Measurements from ENCODE around the gene PRRC1.
"Not testable (repeated sequence)": the region's sequence is repeated elsewhere in the genome, so short reads cannot be mapped to it uniquely, and the experiment has no call there.

Gene PRRC1

DNA sequence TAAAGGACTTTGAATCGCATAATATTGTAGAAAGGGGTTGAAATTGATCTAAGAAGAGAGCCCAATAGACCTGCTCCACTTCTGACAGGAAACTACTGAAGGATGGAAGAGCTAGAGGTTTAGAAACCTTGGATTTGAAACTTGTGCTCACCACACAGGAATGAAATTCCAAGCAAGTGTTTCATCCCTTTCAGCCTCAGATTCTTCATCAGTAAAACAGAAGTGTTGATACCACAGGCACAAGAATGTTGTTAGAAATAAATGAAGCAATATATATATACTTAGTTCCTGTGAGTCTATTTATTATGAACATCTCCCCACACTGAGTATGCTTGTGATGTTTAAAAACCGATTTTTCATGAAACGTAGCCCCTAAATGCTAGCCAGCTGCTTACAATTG lies 43.8 kb downstream of the PRRC1 start:
- TF ChIP-seq POLR2A (IDR thresholded peaks at IDR 0.05; ENCODE audit: low read depth, low read length), result no peak
- DNase-seq (ENCODE audit: insufficient read length, low spot score) (no peak), FAIRE-seq (no peak)

GRCh38 chr5:127562252-127562651 lies 44.8 kb downstream of the PRRC1 start:
- FAIRE-seq (peak; percentile 6), DNase-seq (ENCODE audit: insufficient read length, low spot score) (no peak)
- TF ChIP-seq POLR2A (IDR thresholded peaks at IDR 0.05; ENCODE audit: low read depth, low read length), result no peak

GRCh38 chr5:127563136-127563535 lies 45.7 kb downstream of the PRRC1 start:
- DNase-seq (ENCODE audit: insufficient read length, low spot score) (no peak), FAIRE-seq (no peak)
- TF ChIP-seq POLR2A (IDR thresholded peaks at IDR 0.05; ENCODE audit: low read depth, low read length), result no peak

DNA sequence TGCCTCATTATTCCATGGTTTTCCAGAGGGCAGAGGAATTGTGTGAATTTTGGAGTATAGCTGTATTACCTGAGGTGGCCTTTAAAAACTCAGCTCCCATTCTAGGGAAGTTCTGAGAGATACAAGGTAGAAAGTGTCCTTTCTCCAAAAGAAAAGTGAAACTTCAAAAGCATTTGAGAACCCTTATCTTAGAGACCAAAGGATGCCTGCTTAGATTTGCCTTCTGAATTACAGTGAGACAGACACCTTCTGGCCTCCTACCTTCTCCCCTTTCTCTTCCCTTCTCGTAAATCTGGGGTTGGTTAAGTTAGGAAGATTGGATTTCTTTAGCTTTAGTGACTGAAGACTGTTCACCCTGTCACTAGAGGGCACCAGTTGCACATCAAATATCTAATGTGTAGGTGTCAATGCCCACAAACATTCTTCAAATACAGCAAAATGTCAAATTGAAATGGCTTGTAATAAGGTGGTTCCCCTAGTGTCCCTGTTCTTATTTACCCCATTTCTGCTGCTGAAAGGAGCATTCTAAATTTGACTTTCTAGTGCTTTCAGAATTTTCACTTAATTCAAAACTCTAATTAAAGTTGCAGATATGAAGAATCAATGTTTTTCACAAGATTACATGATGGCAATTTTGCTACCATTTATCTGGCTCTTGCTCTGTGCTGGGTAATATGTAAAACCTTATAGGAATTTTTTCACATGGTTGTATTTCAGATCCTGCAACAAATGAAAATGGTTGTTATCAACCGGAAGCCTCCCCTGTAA lies 46.7 kb downstream of the PRRC1 start:
- FAIRE-seq (peak; percentile 58), DNase-seq (ENCODE audit: insufficient read length, low spot score) (no peak)
- TF ChIP-seq POLR2A (IDR thresholded peaks at IDR 0.05; ENCODE audit: low read depth, low read length), result no peak

DNA sequence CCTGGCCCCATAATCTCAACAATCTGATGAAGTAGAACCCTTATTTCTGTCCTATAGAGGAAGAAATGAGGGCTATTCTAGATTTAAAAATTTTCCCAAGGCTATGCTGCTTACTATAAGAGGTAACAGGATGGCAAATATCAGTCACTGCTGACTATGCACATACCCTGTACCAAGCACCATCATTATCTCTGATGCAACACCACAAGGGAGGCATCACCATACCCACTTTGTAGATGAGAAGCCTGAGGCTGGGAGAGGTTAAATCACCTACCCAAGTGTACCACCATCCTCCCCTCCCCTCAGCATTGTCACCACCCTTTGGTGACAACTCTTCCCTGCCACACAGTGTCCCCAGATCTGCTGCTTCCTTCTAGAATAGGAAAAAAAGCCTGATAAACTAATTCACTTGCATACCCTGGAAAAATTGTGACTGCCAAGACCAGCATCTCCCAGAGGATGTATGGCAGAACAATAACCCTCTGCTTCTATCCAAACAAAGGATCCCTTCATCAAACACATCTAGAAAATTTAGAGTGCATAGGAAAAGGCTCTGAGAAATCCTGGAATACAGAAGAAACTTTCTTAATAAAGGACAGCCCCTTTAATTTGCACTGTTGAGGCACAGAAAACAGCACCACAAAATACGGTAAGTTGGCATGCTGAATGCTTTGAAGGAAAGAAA lies 48.3 kb downstream of the PRRC1 start:
- TF ChIP-seq POLR2A (IDR thresholded peaks at IDR 0.05; ENCODE audit: low read depth, low read length), result no peak
- FAIRE-seq (no peak), DNase-seq (ENCODE audit: insufficient read length, low spot score) (no peak)

- FAIRE-seq (no peak), DNase-seq (ENCODE audit: insufficient read length, low spot score) (no peak)
- TF ChIP-seq POLR2A (IDR thresholded peaks at IDR 0.05; ENCODE audit: low read depth, low read length), result no peak
Measured at GRCh38 chr5:127567026-127567768, 49.8 kb downstream of the PRRC1 start.

DNA sequence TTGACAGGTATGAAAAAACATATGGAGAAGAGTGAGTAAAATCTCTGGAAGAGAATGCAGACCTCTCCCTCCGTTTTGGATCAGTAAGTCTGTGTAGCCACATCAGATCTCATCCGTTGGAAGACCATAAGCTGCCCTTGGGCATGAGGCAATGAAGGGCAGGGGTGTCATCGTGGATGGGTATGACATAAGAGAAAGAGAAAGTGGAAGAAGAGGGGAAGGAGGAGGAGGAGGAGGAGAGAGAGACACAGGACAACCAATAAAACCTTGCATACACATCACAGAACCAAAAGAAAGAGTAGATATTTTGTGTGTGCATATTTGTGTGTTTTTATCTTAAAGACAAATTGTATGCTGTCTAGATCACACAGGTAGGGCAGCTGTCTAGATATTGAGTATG lies 50.7 kb downstream of the PRRC1 start:
- no peak for FAIRE-seq

DNA sequence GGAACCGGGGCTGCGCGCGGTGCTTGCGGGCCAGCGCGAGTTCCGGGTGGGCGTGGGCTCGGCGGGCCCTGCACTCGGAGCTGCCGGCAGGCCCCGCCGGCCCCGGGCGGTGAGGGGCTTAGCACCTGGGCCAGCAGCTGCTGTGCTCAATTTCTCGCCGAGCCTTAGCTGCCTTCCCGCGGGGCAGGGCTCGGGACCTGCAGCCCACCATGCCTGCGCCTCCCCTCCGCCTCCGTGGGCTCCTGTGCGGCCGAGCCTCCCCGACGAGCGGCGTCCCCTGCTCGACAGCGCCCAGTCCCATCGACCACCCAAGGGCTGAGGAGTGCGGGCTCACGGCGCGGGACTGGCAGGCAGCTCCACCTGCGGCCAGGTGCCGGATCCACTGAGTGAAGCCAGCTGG lies 52.0 kb downstream of the PRRC1 start:
- FAIRE-seq; DNase-seq (ENCODE audit: insufficient read length, low spot score): not testable (repeated sequence)

More for the DNA sequence above, 50.7 kb downstream of the PRRC1 start:
- DNase-seq (ENCODE audit: insufficient read length, low spot score), result no peak
- no peak for TF ChIP-seq POLR2A (IDR thresholded peaks at IDR 0.05; ENCODE audit: low read depth, low read length)

DNA sequence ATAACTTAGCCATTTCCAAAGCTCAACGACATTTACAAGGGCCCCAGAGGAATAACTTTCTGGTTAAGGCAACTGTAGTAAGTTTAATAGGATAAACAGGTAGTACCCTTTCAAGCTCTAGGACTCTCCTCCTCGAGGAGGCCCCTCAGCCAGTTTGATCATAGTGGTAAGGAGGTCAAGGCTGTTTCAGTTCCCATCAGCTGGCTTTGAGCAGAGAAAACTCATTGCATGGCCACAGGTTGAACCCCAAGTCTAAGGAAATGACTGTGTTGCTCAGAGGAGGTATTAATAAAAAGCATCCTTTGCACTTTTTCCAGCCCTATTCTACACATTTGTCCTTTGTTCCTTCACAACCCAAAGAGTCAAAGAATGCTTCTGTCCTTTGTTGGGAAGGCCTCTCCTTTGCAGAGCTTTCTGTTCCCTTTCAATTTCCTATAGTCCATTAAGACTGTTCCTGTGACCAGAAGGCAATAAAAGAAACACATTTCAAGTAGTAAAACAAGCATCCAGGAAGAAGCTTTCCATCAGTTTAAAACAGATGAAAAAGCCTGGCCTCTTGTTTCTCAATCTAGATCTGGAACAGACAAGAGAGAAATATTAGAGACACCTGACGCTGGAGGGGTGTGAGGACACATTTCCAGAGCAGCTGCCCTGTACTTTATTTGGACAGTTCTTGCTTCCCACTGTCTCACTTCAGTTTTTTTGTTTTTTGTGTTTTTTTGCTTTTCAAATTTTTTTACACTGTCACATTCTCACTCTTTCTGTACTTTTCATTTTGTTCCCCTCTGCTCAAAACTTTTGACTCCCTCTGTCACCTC lies 54.1 kb downstream of the PRRC1 start:
- TF ChIP-seq POLR2A (IDR thresholded peaks at IDR 0.05; ENCODE audit: low read depth, low read length), result no peak
- DNase-seq (ENCODE audit: insufficient read length, low spot score), result no peak
- no peak for FAIRE-seq

DNA sequence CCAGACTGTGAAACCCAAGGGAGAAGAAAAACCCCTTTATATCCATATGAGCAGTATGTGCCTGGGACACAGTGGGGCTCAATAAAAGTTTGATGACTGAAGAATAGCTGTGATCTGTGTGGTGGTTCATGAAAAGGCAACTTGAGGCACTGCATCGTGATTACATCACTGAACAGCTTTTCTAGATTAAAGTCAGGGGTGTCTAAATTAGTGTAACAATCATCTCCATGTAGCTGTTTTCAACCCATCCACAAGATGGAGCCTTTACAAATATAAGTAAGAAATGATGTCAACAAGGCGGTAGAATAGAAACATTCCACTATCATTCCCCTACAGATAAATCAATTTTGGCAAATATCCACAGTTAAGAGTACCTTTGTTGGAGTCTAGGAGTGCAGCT lies 55.5 kb downstream of the PRRC1 start:
- FAIRE-seq (no peak), DNase-seq (ENCODE audit: insufficient read length, low spot score) (no peak)

GRCh38 chr5:127574852-127575679 lies 57.6 kb downstream of the PRRC1 start:
- TF ChIP-seq POLR2A (IDR thresholded peaks at IDR 0.05; ENCODE audit: low read depth, low read length), result no peak
- FAIRE-seq, result no peak
- no peak for DNase-seq (ENCODE audit: insufficient read length, low spot score)

More for the DNA sequence above, 55.5 kb downstream of the PRRC1 start:
- TF ChIP-seq POLR2A (IDR thresholded peaks at IDR 0.05; ENCODE audit: low read depth, low read length), result no peak

DNA sequence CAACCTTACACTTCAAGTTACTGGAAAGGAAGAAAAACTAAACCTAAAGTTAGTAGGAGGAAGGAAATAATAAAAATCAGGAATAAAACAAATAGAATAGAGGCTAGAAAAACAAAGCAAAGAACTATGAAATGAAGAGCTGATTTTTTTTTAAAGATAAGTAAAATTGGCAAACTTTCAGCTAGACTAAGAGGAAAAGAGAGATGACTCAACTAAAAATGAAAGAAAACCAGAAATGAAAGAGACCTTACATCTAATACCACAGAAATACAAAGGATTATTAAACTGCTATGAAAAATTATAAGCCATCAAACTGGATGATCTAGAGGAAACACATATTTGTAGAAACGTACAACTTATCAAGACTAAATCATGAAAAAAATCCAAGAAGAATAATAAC lies 60.0 kb downstream of the PRRC1 start:
- TF ChIP-seq POLR2A (IDR thresholded peaks at IDR 0.05; ENCODE audit: low read depth, low read length), result no peak
- FAIRE-seq (no peak), DNase-seq (ENCODE audit: insufficient read length, low spot score) (no peak)

DNA sequence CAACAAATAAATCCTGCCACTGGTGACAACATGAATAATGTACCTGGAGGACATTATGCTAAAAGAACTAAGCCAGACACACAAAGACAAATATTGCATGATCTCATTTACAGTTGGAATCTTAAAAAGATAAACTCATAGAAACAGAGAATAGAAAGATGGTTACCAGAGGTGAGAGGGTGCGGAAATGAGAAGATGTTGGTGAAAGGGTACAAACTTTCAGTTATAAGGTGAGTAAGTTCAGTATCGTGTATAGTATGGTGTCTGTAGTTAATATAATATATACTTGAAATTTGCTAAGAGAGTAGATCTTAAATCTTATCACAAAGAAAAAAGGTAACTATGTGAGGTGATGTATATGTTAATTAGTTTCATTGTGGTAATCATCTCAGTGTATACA lies 63.3 kb downstream of the PRRC1 start:
- FAIRE-seq (no peak), DNase-seq (ENCODE audit: insufficient read length, low spot score) (no peak)
- no peak for TF ChIP-seq POLR2A (IDR thresholded peaks at IDR 0.05; ENCODE audit: low read depth, low read length)

All from H54 (cell line).